Measurements from ENCODE around the gene ODF2L.

DNA sequence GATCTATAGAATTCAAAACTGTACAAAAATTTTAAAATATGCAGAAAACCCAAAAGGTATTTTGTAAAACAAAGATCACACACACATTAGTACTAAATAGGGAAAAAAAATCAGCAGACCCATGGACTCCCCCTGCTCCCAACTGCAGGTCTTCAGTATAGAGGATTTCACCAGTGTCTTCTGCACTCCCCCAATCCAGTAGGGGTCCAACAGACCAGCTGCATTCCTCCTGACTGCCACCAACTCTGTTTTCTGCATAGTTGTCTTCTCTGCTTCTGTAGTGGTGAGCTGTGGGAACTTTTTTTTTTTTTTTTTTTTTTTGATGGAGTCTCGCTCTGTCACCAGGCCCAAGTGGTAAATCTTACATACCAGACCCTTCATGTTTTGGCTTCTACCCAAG lies 49.8 kb upstream of the ODF2L start:
- TF ChIP-seq TOX (CRISPR knock-in tag; IDR thresholded peaks at IDR 0.05; ENCODE audit: borderline replicate concordance) (no peak), ZFP30 (CRISPR knock-in tag; IDR thresholded peaks at IDR 0.05) (no peak), OSR1 (CRISPR knock-in tag; IDR thresholded peaks at IDR 0.05) (no peak), ZFP3 (CRISPR knock-in tag; IDR thresholded peaks at IDR 0.05) (no peak), BACH2 (CRISPR knock-in tag; IDR thresholded peaks at IDR 0.05; ENCODE audit: borderline replicate concordance) (no peak), TCF4 (CRISPR knock-in tag; IDR thresholded peaks at IDR 0.05; ENCODE audit: borderline replicate concordance) (no peak)
- TF ChIP-seq, protein P1, sequence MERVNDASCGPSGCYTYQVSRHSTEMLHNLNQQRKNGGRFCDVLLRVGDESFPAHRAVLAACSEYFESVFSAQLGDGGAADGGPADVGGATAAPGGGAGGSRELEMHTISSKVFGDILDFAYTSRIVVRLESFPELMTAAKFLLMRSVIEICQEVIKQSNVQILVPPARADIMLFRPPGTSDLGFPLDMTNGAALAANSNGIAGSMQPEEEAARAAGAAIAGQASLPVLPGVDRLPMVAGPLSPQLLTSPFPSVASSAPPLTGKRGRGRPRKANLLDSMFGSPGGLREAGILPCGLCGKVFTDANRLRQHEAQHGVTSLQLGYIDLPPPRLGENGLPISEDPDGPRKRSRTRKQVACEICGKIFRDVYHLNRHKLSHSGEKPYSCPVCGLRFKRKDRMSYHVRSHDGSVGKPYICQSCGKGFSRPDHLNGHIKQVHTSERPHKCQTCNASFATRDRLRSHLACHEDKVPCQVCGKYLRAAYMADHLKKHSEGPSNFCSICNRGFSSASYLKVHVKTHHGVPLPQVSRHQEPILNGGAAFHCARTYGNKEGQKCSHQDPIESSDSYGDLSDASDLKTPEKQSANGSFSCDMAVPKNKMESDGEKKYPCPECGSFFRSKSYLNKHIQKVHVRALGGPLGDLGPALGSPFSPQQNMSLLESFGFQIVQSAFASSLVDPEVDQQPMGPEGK (CRISPR knock-in tag; IDR thresholded peaks at IDR 0.05; ENCODE audit: borderline replicate concordance): no peak

Measured in SK-N-SH treated with all-trans-retinoic acid at 6 μM for 48 hours (cell line).